ENCODE data around the gene SERP2.

- TF ChIP-seq CTCF (IDR thresholded peaks at IDR 0.05; ENCODE audit: poor library complexity, severe bottlenecking) (no peak), RAD21 (conservative IDR thresholded peaks at IDR 0.05) (no peak), POLR2AphosphoS5 (IDR thresholded peaks at IDR 0.05) (no peak)
Measured at GRCh38 chr13:44393391-44393790, 19.8 kb downstream of the SERP2 start.

Measured in neural cell (in vitro differentiated cells).